CD4-positive, alpha-beta T cell treated with Interleukin-1 beta for 1 hour (primary cell): ENCODE measurements around the gene RNF20.
"Not testable (repeated sequence)": the region's sequence is repeated elsewhere in the genome, so short reads cannot be mapped to it uniquely, and the experiment has no call there.

Experiments
- DNase-seq, 2 donors: peaks; one replicate each; pipeline ENCODE4 v3.0.0-alpha.2; 2020 to 2022

Gene RNF20

DNA sequence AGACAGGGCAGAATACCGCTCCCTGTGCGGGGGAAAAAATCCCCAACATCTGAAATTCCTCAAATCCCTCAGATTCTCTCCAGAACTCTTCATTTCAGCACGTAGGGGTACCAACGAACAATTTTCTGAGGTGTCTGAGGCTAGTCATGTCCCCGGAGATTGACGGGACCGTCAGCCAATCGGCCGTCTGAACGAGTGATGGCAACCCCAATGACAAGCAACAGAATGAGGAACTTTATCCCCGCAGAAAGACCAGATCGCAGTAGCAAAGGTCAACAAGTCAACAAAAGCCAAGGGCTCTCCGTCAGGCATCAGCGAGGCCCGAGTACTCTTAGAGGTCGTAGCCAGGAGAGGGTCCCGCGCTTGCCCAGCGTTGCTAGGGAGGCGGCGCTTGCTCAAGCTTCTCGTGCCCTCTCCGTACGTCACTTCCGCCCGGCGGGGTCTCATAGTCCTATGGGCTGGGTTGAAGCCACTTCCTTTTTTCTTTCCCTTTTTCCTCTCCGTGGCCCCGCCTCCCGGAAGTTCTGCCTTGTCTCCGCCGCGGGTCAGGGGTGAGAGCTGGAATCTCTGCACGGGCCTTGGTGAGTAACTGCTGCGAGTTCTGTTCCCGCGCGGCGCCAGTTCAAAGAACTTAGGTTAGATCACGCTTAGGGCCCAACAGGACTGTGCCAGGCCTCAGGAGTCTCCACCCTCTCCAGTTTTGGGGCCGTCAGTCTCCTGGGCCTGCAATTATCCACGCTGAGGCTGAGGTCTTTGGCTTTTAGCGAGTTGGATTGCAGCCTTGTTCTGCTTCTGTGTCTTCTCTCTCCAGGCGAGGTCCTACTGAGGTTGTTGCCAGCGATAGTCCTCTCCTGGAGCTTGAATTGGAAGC, at the start of gene RNF20:
Gene RNF20 (plus strand): TSS at position 520 of the 871 bp plus-strand sequence. CDS start 1,571 bp downstream, outside the sequence.
- peak; percentile 98 for DNase-seq

DNA sequence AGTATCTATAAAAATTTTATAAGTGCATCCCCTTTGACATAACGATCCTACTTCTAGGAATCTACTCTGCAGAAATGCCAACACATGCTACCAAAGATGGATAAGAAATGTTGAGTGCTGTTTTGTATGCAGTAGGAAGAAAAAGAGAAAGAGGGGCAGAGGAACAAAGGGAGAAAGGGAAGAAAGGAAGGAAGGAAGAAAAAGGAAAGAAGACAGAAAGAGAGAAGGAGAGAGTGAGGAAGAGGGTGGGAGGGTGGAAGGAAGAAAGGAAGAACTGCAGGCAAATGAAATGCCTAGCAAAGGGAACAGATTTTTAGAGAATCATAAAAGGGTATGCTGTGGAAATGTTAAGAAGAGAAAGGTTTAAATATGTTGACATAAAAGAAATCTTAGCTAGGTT, 49.6 kb upstream of the RNF20 start:
- no peak for DNase-seq

- no peak for DNase-seq
Observed at GRCh38 chr9:101485924-101486692, 47.5 kb upstream of the RNF20 start.

DNA sequence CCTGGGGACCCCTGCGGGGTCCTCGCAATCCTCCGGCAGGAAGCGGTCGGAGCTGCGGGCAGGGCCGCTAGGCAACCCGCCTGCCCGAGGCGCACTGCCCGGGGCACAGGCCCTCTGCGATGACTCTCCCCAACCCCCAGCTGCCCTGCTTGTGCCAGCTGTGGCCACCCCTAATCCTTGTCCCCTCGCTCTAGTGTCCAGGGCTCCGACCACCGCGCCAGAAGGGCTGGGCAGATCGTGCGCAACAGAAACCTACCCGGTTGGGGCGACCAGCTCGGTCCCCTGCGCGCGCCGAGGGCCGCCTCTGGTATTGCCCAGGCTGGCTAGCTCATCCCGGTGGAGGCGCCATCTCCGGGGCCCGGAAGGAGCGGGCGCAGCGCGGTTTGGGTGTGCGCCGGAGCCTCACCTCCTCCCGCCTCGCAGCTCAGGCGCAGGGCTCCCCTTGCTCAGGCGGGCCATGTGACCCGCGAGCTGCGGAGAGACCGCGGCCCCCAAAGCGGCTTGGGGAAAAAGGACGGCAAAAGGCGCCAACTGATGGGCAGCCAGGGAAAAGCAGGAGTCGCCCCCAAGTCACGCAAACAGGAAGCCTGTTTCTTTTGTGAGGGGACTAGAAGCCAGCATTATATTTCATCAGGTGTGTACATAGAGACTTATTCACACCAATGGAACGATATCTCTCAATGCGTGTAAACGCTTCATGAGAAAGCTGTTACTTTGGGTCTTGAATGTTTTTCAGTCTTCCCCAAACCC, 46.8 kb upstream of the RNF20 start:
- no peak for DNase-seq

GRCh38 chr9:101487443-101487840, 46.2 kb upstream of the RNF20 start:
- DNase-seq: no peak

- DNase-seq: no peak
Observed at GRCh38 chr9:101495810-101496209, 37.8 kb upstream of the RNF20 start.

- DNase-seq: no peak
Observed at GRCh38 chr9:101498323-101498722, 35.3 kb upstream of the RNF20 start.

DNA sequence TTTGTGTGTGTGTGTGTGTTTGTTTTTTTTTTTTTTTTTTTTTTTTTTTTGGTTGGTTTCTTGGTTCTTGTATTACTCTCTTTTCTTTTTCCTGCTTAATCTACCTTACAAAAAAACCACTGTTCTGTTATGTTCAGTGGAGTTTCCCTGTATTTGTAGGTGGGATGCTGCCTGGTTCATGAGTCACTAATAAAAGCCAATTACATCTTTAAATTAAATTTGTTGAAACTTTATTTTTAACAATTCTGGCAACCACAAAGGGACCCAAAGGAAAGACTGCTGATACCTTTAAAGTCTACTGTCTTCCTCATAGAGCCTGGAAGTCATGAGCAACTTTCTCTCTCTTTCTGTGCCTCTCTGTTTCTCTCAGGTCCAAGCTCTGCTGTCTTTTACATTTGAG, 29.5 kb upstream of the RNF20 start:
- no peak for DNase-seq

- DNase-seq: no peak
Observed at GRCh38 chr9:101508211-101508610, 25.4 kb upstream of the RNF20 start.

DNA sequence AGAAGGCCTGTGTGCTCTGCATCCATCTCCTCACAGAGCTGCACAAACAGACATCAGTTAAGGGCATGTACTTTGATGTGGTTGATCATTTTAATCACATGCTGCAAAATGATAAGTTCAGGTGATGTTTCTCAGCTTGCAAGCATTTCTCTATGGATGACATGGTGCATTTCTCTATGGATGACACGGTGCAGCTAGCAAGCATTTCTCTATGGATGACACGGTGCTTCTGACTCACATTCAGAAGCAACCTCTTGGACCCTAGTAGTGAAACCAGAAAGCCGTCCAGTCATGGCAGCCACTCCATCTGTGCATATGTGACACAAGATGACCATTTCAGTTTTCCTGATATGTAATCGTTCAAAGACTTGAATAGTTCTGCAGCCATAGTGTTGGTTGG, 24.1 kb upstream of the RNF20 start:
- DNase-seq: no peak

DNA sequence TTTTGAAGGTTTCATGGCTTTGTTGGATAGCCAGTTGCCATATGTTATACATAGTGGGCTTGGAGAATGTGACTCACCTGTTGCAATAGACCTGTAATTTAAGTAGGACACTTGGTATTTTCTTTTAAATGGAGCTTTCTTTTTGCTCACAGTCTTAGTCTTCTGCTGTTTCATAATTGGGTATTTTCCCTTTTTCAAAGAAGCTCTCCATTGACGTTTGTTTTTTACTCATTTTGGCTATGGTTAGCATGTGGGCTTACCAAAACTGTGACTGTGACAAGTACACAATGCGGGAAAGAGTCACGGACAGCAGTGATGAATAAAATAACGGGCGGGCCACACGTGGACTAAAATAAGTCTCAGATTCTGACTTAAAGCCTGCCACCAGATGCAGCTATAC, 23.2 kb upstream of the RNF20 start:
- DNase-seq: no peak

DNA sequence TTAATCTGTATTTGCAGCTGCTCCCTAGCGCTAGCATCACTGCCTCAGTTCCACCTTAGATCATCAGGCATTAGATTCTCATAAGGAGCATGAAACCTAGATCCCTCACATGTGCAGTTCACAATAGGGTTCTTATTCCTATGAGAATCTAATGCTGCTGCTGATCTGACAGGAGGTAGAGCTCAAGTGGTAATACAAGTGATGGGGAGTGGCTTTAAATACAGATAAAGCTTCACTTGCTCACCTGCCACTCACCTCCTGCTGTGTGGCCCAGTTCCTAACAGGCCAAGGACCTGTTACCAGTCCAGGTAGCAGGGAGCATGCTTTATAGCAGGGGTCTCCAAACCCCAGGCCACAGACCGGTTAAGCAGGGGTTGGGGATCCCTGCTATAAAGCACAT, 22.6 kb upstream of the RNF20 start:
- DNase-seq: no peak

DNA sequence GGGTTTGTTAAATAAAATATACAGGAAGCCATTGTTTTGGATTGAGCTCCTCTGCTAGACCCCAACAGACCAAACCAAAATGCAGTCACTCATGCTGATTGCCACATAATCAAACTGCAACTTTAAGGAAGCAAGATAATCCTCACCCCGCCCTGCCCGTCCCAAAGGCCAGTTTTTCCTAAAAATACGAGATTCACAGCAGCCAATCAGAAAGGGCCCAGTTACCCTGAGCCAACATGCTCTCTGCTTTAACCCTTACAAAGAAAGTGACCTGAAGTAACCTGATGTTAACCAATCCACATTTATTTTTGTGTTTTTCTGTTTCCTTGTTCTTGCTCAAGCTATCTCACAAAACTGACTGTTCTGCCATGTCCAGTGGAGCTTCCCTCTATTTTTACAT, 21.5 kb upstream of the RNF20 start:
- DNase-seq: no peak

GRCh38 chr9:101513351-101513750, 20.3 kb upstream of the RNF20 start:
- DNase-seq: no peak

DNA sequence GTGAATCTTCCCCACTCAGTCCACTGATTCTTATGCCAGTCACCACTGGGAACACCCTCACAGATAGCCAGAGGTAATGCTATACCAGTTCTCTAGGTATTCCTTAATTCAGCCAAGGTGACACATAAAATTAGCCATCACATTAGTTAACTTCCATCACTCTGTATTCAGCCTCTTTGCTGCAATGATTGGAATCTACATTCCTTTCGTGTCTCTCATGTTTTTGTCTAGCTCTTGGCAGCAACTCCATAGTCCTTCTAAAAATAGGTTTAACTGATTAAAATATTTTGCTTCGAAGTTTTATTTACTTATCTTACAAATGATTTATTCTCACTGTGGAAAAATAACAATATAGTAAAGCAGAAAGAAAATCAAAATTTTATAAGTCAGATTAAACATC, 19.6 kb upstream of the RNF20 start:
- DNase-seq: no peak

GRCh38 chr9:101516655-101517054, 17.0 kb upstream of the RNF20 start:
- no peak for DNase-seq

- DNase-seq: not testable (repeated sequence)
Observed at GRCh38 chr9:101518489-101518888, 15.2 kb upstream of the RNF20 start.

DNA sequence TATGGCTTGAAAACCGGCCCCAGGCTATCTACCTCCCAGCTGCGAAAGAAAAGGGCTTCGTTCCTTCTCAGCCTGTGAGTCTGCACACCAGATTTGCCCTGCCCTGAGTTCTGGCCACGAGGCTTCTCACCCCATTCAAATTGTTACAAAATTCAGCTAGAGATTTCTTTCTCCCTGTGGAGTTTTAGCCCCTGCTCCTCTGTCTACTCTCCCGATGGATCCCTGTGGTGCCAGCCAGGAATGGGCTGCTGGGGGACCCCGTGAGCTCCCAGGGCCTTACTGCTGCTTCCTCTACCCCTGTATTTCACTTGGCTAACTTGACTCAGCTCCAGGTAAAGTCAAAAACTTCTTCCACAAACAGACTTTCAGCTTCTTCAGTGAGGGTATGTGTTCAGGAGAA, 9.3 kb upstream of the RNF20 start:
- no peak for DNase-seq

DNA sequence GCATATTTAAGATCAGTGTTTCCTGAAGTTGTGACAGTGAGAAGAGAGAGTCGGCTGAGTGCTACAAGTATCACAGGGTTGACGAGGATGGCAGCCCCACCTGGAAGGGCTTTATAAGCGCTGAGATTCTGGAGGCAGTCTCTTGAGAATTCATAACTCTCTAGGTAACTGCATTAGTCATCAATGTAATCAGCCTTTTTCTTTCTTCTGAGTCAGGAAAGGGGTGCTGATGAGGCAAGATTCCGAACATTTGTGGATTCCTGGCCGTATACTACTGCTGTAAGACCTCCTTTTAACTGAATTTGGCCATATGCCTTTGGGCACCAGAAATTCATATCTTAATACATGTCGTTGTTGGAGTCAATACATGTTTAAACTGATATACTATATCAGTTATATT, 6.6 kb upstream of the RNF20 start:
- DNase-seq: no peak

- no peak for DNase-seq
Observed at GRCh38 chr9:101528015-101528414, 5.6 kb upstream of the RNF20 start.

DNA sequence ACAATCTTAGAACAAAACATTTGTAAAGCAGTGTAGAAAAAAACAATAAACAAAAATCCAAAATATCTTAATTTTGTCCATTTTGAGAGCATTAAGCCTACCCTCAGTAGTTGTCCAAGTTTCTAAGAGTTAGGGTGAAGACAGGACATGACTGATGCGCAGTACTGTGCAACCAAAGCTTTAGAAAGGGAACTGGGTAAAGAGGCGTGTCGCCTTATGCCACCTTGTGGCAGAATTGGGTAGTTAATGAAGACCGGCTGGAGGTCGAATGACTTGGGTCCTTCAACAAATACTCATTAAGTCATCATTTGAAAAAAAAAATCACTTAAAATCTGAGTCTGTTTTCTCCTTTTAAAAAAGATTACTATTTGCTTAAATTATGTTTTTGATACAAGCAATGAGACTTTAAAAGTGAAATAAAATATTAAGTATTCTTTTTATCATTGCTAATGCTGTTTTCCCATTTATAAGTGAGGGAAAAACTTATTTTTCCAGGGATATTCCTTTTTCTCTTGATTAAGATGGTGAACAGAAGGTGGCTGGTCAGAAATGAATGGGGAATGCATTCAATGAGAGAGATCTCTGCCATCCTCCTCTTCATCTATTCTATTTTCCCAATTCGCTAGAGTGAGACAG, 3.5 kb upstream of the RNF20 start:
- peak; percentile 78 to 84 for DNase-seq

GRCh38 chr9:101536351-101536750, 2.7 kb downstream of the RNF20 start:
- DNase-seq: no peak

GRCh38 chr9:101536938-101537337, 3.3 kb downstream of the RNF20 start:
- no peak for DNase-seq
